COLO829 (cell line): Measurements from ENCODE around the gene PITPNB.

Source experiments
- DNase-seq: peaks from one replicate; pipeline ENCODE4 v3.0.0; 2012; ENCODE audit warnings: low spot score

Gene PITPNB

DNA sequence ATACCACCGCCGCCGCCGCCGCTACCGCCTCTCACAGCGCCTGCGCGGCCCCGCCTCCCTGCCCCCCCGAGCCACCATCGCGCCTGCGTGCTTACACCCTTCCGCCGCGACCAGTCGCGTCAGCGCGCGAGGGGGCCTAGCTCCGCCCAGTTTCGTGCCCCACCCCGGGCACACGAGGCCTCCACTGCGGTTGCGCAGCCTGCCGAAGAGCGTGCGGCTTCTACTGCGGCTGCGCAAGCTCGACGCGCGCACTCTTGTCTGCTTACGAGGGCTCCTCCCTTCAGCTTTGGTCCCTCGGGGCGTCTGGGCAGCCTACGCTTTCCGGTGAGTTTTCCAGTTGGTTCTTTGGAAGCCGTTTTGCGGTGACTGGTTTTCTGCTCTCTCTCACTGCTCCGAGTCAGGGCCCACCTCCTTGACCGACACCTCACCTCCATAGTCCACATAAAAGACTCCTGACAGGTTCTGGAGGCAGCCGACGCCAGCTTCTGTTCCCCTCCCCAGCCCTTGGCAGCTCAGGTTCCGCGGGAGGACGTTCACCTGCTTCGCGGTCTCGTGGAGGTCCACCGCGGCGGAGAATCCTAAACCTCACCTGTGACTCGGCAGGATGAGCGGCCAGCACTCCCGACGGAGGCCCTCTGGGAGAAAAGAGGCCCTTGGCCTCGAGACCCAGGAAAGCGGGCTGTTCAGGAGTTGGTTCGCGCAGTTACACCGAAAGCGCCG, at the start of gene PITPNB:
Gene PITPNB (minus strand): TSS at position 35 of the 720 bp plus-strand sequence. CDS start 65 bp downstream, outside the sequence.
- DNase-seq: peak; percentile 100

DNA sequence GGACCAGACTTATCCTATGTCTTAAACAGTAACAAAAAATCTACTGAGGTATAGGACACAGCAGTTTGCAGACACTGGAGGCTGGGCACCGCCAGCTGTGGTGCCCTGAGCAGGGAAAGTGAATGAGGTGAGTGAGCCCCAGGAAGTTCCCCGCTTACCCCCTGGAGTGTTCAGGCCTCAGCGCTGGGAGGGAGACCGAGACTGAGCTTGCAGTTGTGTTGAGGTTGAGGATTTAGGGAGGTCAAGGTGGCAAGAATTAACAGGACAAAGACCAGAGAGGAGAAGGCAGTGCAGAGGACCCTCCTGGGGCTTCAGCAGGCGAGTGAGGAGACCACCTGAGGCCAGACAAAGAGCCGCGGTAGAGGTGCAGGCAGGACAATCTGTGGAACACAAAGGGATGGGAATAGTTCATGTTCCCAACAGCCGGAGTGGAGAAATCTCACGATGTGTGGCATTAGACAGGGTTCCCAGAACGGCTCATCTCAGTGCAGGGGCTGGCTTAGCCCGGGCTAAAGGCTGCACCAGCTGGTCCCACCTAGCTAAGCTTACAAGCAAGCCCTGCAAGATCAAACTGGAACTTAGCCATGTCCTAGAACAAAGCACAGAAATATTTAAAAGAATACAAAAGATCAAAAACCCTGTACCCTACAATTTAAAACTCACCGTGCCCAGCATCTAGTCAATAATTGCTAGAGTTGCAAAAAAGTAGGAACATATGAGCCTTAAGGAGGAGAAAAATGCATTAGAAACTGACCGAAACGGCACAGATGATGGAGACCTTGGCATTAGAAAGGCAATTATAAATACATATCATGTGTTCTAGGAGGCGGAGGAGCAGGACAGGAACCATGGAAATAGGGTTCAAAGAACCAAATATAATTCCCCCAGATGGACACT, 47.4 kb upstream of the PITPNB start:
- no peak for DNase-seq

GRCh38 chr22:27962268-27963044, 43.4 kb upstream of the PITPNB start:
- peak; percentile 81 for DNase-seq

DNA sequence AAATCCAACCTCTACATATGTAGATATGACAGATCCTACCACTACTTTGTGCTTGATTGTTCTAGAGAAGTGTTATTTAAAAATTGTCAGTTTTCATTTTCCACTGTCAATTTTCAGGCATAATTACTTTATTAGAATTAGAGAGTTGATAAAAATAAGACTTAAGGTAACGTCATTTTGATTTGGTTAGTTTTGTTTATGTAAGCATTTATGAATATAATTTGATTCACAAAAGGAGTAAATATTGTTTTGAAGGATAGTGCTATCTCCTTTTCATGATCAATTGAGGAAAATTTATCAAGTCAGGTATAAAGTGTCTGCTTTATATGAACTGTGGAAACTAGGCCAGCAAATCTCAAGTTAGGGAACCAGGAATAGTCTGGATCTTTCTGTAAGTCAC, 42.6 kb upstream of the PITPNB start:
- DNase-seq: no peak

- no peak for DNase-seq
Measured at GRCh38 chr22:27961182-27961581, 42.1 kb upstream of the PITPNB start.

DNA sequence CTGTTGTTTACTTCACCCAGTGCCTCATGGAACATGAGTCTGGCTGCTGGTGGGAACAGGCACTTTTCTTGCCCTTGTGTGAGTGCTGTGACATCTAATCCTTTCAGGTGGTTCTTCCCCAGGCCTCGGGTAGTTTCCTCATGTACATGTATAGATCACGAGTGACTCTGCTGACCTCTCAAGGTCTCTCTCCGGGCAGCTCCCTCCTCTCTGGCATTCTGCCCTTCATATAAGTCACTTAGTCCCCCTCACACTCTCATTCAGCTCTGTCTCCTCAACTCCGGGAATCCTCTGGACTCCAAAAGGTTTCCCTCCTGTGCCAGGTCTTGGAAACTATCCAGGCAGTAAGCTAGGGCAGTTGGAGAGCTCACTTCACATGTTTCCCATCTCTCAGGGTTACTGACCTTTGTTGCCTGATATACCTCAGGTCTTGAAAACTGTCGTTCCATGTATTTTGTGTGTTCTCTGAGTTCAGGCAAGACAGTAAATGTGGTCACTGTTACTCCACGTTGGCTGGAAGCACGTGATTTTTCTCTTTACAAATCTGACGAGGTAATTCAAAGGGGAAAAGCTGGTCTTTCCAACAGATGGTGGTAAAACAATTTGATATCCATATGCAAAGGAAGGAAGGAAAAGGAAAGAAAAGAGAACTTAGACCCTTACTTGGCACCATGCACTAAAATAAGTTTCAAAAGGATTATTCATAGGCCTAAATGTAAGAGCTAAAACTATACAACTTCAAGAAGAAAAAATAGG, 40.5 kb upstream of the PITPNB start:
- no peak for DNase-seq

GRCh38 chr22:27952779-27953178, 33.7 kb upstream of the PITPNB start:
- DNase-seq: no peak

- no peak for DNase-seq
Measured at GRCh38 chr22:27952091-27952490, 33.0 kb upstream of the PITPNB start.

DNA sequence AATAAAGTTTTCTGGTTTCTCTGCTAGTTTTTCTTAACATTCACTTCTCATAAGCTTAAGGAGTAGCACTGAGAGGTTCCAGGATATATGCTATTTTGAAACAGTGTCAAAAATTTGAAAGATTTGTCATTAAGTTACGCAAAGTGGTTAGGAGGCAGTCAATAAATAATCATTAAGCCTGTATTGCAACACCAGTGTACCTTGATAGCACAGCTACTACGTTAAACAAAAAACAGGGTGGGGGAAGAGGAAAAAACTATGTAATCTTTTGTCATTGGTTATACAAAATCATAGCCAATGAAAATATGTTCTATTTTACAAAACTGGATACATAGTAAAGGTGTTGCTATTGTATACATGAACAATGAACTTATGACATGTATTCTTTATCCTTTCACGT, 30.4 kb upstream of the PITPNB start:
- no peak for DNase-seq

- DNase-seq: no peak
Measured at GRCh38 chr22:27948569-27948968, 29.5 kb upstream of the PITPNB start.

- no peak for DNase-seq
Measured at GRCh38 chr22:27947448-27947847, 28.4 kb upstream of the PITPNB start.

DNA sequence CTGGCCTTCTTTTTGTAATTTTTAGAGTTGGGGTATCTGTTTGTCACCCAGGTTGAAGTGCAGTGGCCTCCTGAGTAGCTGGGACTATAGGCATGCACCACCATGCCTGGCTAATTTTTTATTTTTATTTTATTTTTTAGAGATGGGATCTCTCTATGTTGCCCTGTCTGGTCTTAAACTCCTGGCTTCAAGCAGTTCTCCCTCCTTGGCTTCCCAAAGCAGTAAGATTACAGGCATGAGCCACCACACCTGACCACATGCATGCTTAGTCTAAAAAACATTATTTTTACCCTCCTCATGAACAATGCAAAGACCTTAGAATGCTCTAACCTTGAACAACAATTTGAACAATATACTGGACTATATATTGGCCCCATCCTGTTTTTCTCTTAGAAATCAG, 22.1 kb upstream of the PITPNB start:
- no peak for DNase-seq

DNA sequence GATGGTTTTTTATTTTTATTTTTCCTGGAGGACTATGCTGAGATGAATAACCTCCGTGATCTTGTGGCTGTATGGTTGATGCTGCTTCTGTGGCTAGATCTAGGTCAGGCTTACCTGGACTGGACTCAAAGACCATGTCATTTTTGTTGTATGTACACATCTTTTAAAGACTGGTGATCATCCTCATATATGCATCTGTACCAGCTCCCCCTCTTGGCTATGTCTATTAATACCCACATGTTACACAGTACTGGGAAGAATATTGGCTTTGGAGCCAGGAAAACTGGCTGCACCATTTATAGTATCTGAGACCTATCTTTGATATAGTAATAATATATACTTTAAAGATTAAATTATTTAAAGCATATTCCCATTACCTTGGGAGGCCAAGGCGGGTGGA, 18.4 kb upstream of the PITPNB start:
- no peak for DNase-seq

DNA sequence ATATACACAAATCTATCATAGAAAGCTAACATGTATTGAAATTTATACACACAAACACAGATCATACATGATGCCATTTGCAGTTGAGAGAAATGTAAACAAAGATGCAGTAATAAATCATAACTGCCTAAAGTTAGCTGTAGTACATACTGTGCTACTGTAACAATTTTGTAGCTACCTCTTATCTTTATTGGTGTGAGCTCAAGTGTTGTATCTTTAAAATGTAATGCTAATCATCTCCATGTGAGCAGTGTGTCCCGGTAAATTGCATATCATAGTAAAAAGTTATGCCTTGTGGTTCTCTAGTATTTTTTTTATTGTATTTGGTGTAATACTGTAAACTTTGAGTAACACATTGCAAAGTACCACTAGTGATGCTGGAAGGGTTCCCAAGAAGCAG, 16.8 kb upstream of the PITPNB start:
- no peak for DNase-seq

GRCh38 chr22:27934069-27934468, 15.0 kb upstream of the PITPNB start:
- no peak for DNase-seq

- DNase-seq: no peak
Measured at GRCh38 chr22:27933186-27933983, 14.3 kb upstream of the PITPNB start.

DNA sequence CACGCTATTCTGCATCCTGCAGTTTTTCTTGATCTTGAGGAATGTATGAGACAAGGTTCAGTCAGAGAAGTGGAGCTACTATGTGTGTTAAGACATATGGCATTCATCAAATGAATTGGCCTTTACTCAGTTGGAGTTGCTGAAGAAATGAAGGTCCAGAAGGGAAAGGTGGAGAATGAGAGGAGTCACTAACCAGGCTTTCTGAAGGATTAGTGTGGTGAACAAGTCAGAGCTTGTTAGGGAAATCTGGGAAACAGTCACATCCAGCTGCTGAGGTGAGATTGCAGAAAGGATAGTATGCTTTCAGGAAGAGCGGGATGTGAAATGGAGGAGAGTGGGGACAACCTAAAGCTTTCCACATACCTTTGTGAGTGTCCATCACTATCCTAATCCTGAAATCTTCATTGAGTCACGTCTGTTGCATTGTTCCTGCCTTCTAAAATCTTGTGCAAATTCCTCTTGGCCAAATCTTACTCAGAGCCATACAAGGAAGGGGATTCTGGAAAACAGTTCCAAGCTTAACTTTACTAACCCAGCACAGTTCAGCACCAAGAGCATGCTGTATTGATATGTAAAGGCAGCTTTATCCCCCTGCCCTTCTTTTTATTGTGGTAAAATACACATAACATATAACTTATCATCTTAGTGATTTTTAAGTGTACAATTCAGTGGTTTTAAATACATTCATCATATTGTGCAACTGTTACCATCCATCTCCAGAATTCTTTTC, 11.4 kb upstream of the PITPNB start:
- no peak for DNase-seq

GRCh38 chr22:27927608-27928007, 8.6 kb upstream of the PITPNB start:
- no peak for DNase-seq

- no peak for DNase-seq
Measured at GRCh38 chr22:27925331-27925730, 6.3 kb upstream of the PITPNB start.
